ENCODE measurements around the gene BANP. TPM values are rescaled to one million over a fixed set of nuclear protein-coding genes. Genes with fewer than 3 reads are reported as not detected.

Gene BANP
- total and polyA plus RNA-seq, 2 donors from 2014 or later, result 12.4 to 26.3 TPM

GRCh38 chr16:87914812-87915211, 36.4 kb upstream of the BANP start:
- no peak for TF ChIP-seq CTCF (IDR thresholded peaks at IDR 0.05; ENCODE audit: borderline replicate concordance, extremely low read depth, insufficient read depth)
- intact Hi-C loops (cut with DNase I), result no loop called here
- Histone ChIP-seq H3K4me1 (ENCODE audit: control insufficient read depth in 2 of 3, insufficient read depth in 2 of 3, low read depth in 1 of 3, low read length in 3 of 3) (no peaks in the 10 kb centered on the region), H3K9me3 (ENCODE audit: control insufficient read depth in 2 of 3, insufficient read depth in 1 of 3, low read length in 3 of 3) (no peaks in the 10 kb centered on the region), H3K4me3 (ENCODE audit: low read length in 3 of 3) (no peak overlapping the region), H3K27me3 (ENCODE audit: control insufficient read depth, insufficient read depth, low read length) (no peaks in the 10 kb centered on the region), H3K36me3 (ENCODE audit: control insufficient read depth in 2 of 3, insufficient read depth in 3 of 3, low read length in 3 of 3) (no peaks in the 10 kb centered on the region), H3K27ac (ENCODE audit: low read depth in 2 of 2, low read length in 2 of 2) (no peak overlapping the region), H3K9ac (ENCODE audit: low read length in 3 of 3) (no peak overlapping the region)
- no peak for FAIRE-seq
- DNase-seq, result no peak

GRCh38 chr16:87917503-87917902, 33.7 kb upstream of the BANP start:
- DNase-seq (no peak), FAIRE-seq (no peak)
- Histone ChIP-seq H3K4me3 (ENCODE audit: low read length in 3 of 3) (no peak overlapping the region), H3K9me3 (ENCODE audit: control insufficient read depth in 2 of 3, insufficient read depth in 1 of 3, low read length in 3 of 3) (no peaks in the 10 kb centered on the region), H3K36me3 (ENCODE audit: control insufficient read depth in 2 of 3, insufficient read depth in 3 of 3, low read length in 3 of 3) (no peaks in the 10 kb centered on the region), H3K27me3 (ENCODE audit: control insufficient read depth, insufficient read depth, low read length) (no peaks in the 10 kb centered on the region), H3K9ac (ENCODE audit: low read length in 3 of 3) (no peak overlapping the region), H3K27ac (ENCODE audit: low read depth in 2 of 2, low read length in 2 of 2) (no peak overlapping the region), H3K4me1 (ENCODE audit: control insufficient read depth in 2 of 3, insufficient read depth in 2 of 3, low read depth in 1 of 3, low read length in 3 of 3) (peaks cover 0 to 5% (median 2%) of the 10 kb centered on the region in 3 donors)
- TF ChIP-seq CTCF (IDR thresholded peaks at IDR 0.05; ENCODE audit: borderline replicate concordance, extremely low read depth, insufficient read depth), result no peak
- intact Hi-C loops (cut with DNase I), result no loop called here

- no peak overlapping the region for H3K4me3 ChIP-seq (ENCODE audit: low read length in 3 of 3)
- H3K27ac ChIP-seq (ENCODE audit: low read depth in 2 of 2, low read length in 2 of 2), result no peak overlapping the region
- intact Hi-C loops (cut with DNase I), result no loop called here
- H3K9me3 ChIP-seq (ENCODE audit: control insufficient read depth in 2 of 3, insufficient read depth in 1 of 3, low read length in 3 of 3), result no peaks in the 10 kb centered on the region
- H3K27me3 ChIP-seq (ENCODE audit: control insufficient read depth, insufficient read depth, low read length), result no peaks in the 10 kb centered on the region
- TF ChIP-seq CTCF (IDR thresholded peaks at IDR 0.05; ENCODE audit: borderline replicate concordance, extremely low read depth, insufficient read depth), result no peak
- H3K9ac ChIP-seq (ENCODE audit: low read length in 3 of 3), result no peak overlapping the region
- FAIRE-seq (no peak), DNase-seq (no peak)
- H3K36me3 ChIP-seq (ENCODE audit: control insufficient read depth in 2 of 3, insufficient read depth in 3 of 3, low read length in 3 of 3), result no peaks in the 10 kb centered on the region
- peaks cover 0 to 10% (median 6%) of the 10 kb centered on the region in 3 donors for H3K4me1 ChIP-seq (ENCODE audit: control insufficient read depth in 2 of 3, insufficient read depth in 2 of 3, low read depth in 1 of 3, low read length in 3 of 3)
Observed at GRCh38 chr16:87918338-87918737, 32.9 kb upstream of the BANP start.

Measured in kidney (tissue), 14 donors.